HG02623 (cell line): ENCODE results near the gene SPR.
"Not testable (repeated sequence)": the region's sequence is repeated elsewhere in the genome, so short reads cannot be mapped to it uniquely, and the experiment has no call there.

Source experiments
- ATAC-seq: cut with Tn5 transposase; IDR thresholded peaks from one replicate; pipeline ENCODE4 v1.9.1; 2021; ENCODE audit warnings: moderate library complexity; ENCODE audit not compliant: unreplicated experiment

SPR gene

GRCh38 chr2:72888438-72889202, 1.4 kb downstream of the SPR start:
- no peak for ATAC-seq

GRCh38 chr2:72889991-72890390, 2.8 kb downstream of the SPR start:
- ATAC-seq: no peak

GRCh38 chr2:72891091-72891818, 4.0 kb downstream of the SPR start:
- ATAC-seq: no peak

- ATAC-seq: peak; percentile 59
Measured at GRCh38 chr2:72892506-72893173, 5.4 kb downstream of the SPR start.

- ATAC-seq: peak; percentile 54
Measured at GRCh38 chr2:72893594-72894319, 6.5 kb downstream of the SPR start.

- no peak for ATAC-seq
Measured at GRCh38 chr2:72894514-72894913, 7.3 kb downstream of the SPR start.

GRCh38 chr2:72895154-72895553, 7.9 kb downstream of the SPR start:
- ATAC-seq: no peak

- ATAC-seq: no peak
Measured at GRCh38 chr2:72895759-72896281, 8.6 kb downstream of the SPR start.

- ATAC-seq: no peak
Measured at GRCh38 chr2:72896446-72896845, 9.2 kb downstream of the SPR start.

- ATAC-seq: no peak
Measured at GRCh38 chr2:72897785-72898584, 10.8 kb downstream of the SPR start.

GRCh38 chr2:72898585-72898906, 11.3 kb downstream of the SPR start:
- ATAC-seq: no peak

GRCh38 chr2:72900191-72900825, 13.1 kb downstream of the SPR start:
- no peak for ATAC-seq

- ATAC-seq: no peak
Measured at GRCh38 chr2:72901426-72901825, 14.2 kb downstream of the SPR start.

GRCh38 chr2:72907369-72907768, 20.2 kb downstream of the SPR start:
- not testable (repeated sequence) for ATAC-seq

GRCh38 chr2:72908741-72909140, 21.5 kb downstream of the SPR start:
- no peak for ATAC-seq

GRCh38 chr2:72911256-72911655, 24.0 kb downstream of the SPR start:
- no peak for ATAC-seq

- no peak for ATAC-seq
Measured at GRCh38 chr2:72913486-72914205, 26.4 kb downstream of the SPR start.

GRCh38 chr2:72914206-72914559, 27.0 kb downstream of the SPR start:
- ATAC-seq: no peak

- ATAC-seq: no peak
Measured at GRCh38 chr2:72914589-72915319, 27.5 kb downstream of the SPR start.
